B cell (primary cell): ENCODE data around the gene XCL2. TPM values are rescaled to one million over a fixed set of nuclear protein-coding genes. Genes with fewer than 3 reads are reported as not detected.
"Not testable (repeated sequence)": the region's sequence is repeated elsewhere in the genome, so short reads cannot be mapped to it uniquely, and the experiment has no call there.

Source experiments
- ATAC-seq: fragments of 200-7000 bp; cut with Tn5 transposase; one replicate; pipeline ENCODE4 v1.10.0; 2021; ENCODE audit warnings: low read depth, mild to moderate bottlenecking, moderate number of reproducible peaks, moderate library complexity
- CTCF ChIA-PET: fragments of 350-600 bp; sonication (Branson Sonifier 250); formaldehyde crosslinking; loops from one replicate; lab custom pipeline; 2021; ENCODE audit warnings: antibody characterized with exemption, inconsistent platforms; lab: Charles Lee
- POLR2A ChIA-PET: fragments of 350-600 bp; sonication (Branson Sonifier 250); formaldehyde crosslinking; loops from one replicate; lab custom pipeline; 2021; ENCODE audit warnings: antibody characterized with exemption; lab: Charles Lee
- DNase-seq: peaks from one replicate; pipeline ENCODE4 v3.0.0; 2013
- H2AFZ ChIP-seq: 2 replicates; pipeline ENCODE4 v1.6.1; 2012; ENCODE audit warnings: mild to moderate bottlenecking, low read depth, low read length; ENCODE audit not compliant: insufficient read depth, poor library complexity, severe bottlenecking
- H3K27ac ChIP-seq, 2 donors: 1 replicate in 1 of 2; 2 replicates in 1 of 2; pipeline ENCODE4 v1.5.1; 2012 to 2013; ENCODE audit warnings: low read length in 2 of 2, mild to moderate bottlenecking in 2 of 2, moderate library complexity in 1 of 2
- H3K27me3 ChIP-seq, 4 experiments: fragments of 200-600 bp in 1 of 4; sonication (generic) in 1 of 4; replicated peaks in 1 of 4; 1 replicate in 2 of 4; 2 replicates in 2 of 4; pipeline versions ENCODE4 v1.6.1 to v1.7.0; 2013 to 2016; ENCODE audit warnings: low read length in 3 of 4, mild to moderate bottlenecking in 2 of 4, mixed read lengths in 1 of 4, moderate library complexity in 1 of 4; ENCODE audit not compliant: insufficient read depth in 4 of 4, control insufficient read depth in 3 of 4; ENCODE audit errors: control extremely low read depth in 1 of 4
- H3K36me3 ChIP-seq, 2 experiments: replicated peaks in 1 of 2; 1 replicate in 1 of 2; 2 replicates in 1 of 2; pipeline versions ENCODE4 v1.6.1 to v1.7.1; 2013; ENCODE audit warnings: low read length in 1 of 2; ENCODE audit not compliant: insufficient read depth in 2 of 2, control insufficient read depth in 1 of 2; ENCODE audit errors: control extremely low read depth in 1 of 2, extremely low read depth in 1 of 2
- H3K4me1 ChIP-seq, 2 donors: fragments of 200-600 bp in 1 of 2; sonication (generic) in 1 of 2; 1 replicate in 1 of 2; 2 replicates in 1 of 2; pipeline versions ENCODE4 v1.5.1 to v1.6.1; 2013 to 2017; ENCODE audit warnings: low read length in 2 of 2; ENCODE audit not compliant: control insufficient read depth in 2 of 2, insufficient read depth in 2 of 2
- H3K4me2 ChIP-seq: replicated peaks from 2 replicates; pipeline ENCODE3; 2012; ENCODE audit warnings: mild to moderate bottlenecking, low read depth, low read length; ENCODE audit not compliant: poor library complexity, severe bottlenecking
- H3K4me3 ChIP-seq, 5 experiments: fragments of 200-600 bp in 1 of 5; sonication (generic) in 1 of 5; 1 replicate in 3 of 5; 2 replicates in 2 of 5; pipeline versions ENCODE4 v1.5.1 to v1.7.0; 2011 to 2016; ENCODE audit warnings: low read length in 4 of 5, mild to moderate bottlenecking in 4 of 5, low read depth in 2 of 5, control low read depth in 1 of 5, moderate library complexity in 1 of 5; ENCODE audit not compliant: insufficient read depth in 1 of 5; ENCODE audit errors: control extremely low read depth in 1 of 5, extremely low read depth in 1 of 5
- H3K79me2 ChIP-seq: fragments of 200-600 bp; sonication (generic); one replicate; pipeline ENCODE4 v1.6.0; 2016; ENCODE audit warnings: low read length; ENCODE audit not compliant: control insufficient read depth, insufficient read depth
- H3K9ac ChIP-seq: fragments of 200-600 bp; sonication (generic); 2 replicates; pipeline ENCODE4 v1.6.1; 2017; ENCODE audit warnings: mild to moderate bottlenecking, low read length, moderate library complexity
- H3K9me3 ChIP-seq, 3 donors: one replicate each; pipeline versions ENCODE4 v1.6.1 to v1.7.1; 2013; ENCODE audit warnings: low read length in 2 of 3; ENCODE audit not compliant: control insufficient read depth in 2 of 3, insufficient read depth in 1 of 3; ENCODE audit errors: control extremely low read depth in 1 of 3
- H4K20me1 ChIP-seq: 2 replicates; pipeline ENCODE4 v1.6.0; 2012; ENCODE audit warnings: mild to moderate bottlenecking, low read length; ENCODE audit not compliant: insufficient read depth, control insufficient read depth, poor library complexity, severe bottlenecking
- H3K27ac Mint-ChIP-seq: one replicate; pipeline ENCODE4 v1.8.0; 2021; ENCODE audit warnings: mixed read lengths
- H3K27me3 Mint-ChIP-seq: one replicate; pipeline ENCODE4 v1.8.0; 2021; ENCODE audit warnings: mixed read lengths
- H3K4me1 Mint-ChIP-seq: one replicate; pipeline ENCODE4 v1.8.0; 2021; ENCODE audit warnings: mixed read lengths
- H3K4me3 Mint-ChIP-seq: one replicate; pipeline ENCODE4 v1.8.0; 2021; ENCODE audit warnings: mixed read lengths
- H3K9me3 Mint-ChIP-seq: one replicate; pipeline ENCODE4 v1.8.0; 2022; ENCODE audit warnings: mixed read lengths; ENCODE audit not compliant: insufficient read depth
- EZH2 ChIP-seq: IDR thresholded peaks from 2 replicates; pipeline ENCODE4 v1.6.1; 2012; ENCODE audit warnings: borderline replicate concordance, low read depth, mild to moderate bottlenecking, moderate library complexity, low read length; ENCODE audit not compliant: insufficient read depth, poor library complexity, severe bottlenecking
- WGBS: methylation state at CpG from one replicate; pipeline ENCODE4 v1.1.5; 2013; ENCODE audit warnings: missing lambda C conversion rate; ENCODE audit not compliant: insufficient coverage; 5-methylcytosine and 5-hydroxymethylcytosine counted together
- intact Hi-C: fragments of 100-400 bp; cut with micrococcal nuclease; formaldehyde crosslinking; loops from one replicate; pipeline ENCODE4 v1.10.0; 2022
- polyA plus RNA-seq: library from polyadenylated mRNA; depleted of rRNA; stranded (reverse); fragments of >200 nt; gene quantifications from 2 replicates; pipeline ENCODE4 v1.2.3, GENCODE V29; 2012
- total RNA-seq, 2 donors: library from RNA; stranded (reverse); fragments of 120-200 nt in 1 of 2; gene quantifications; 1 replicate in 1 of 2; 2 replicates in 1 of 2; pipeline versions ENCODE4 v1.2.3 to v1.2.4, GENCODE V29; 2013 to 2022
- TF ChIP-seq, protein P1 (sequence below): fragments of 200-600 bp; IDR thresholded peaks from one replicate; pipeline ENCODE4 v1.8.0; 2022; ENCODE audit warnings: antibody characterized with exemption, mild to moderate bottlenecking

The XCL2 gene
- total and polyA plus RNA-seq, 2 donors (not counting 1 experiment from before 2014, with no cell fraction given): 1.5 TPM; not detected in 1

DNA sequence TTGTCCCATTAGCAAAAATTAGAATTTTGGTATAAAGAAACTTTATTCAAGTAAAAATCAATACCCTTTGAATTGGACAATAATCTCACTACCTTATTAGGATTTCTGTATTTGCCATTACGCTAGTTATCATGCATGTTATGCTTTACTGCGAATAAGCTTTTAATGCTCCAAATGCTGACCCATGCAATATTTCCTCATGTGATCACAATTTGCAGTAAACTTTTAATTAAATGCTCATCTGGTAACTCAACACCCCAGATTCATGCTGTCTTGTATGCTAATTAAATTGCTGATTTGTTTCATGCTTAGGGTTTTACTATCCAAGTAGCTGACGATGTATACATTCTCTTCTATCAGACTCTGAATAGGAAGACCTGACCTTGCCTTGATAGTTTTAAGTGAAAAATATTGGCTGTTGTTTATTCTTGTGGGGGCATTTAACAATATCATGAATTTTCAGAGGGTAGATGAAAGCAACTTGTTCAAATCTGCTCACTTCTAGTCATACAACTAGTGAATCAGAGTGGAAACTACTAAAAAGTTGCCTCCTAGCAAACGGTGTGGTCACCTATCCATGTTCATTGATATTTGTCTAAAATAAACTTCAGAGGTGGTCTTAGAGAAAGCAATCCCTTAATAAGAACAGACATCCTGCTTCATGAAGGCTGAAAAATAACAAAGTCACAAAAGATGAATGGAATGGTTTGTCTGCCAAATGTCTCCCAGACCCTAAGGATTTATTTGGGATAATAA is 38.2 kb upstream of the XCL2 start:
- WGBS: no CpG with 5 or more reads among the region's 4 CpGs
- intact Hi-C loops: no loop called here
- H3K27me3 Mint-ChIP-seq: peaks cover 4% of the 10 kb centered on the region
- H3K27ac ChIP-seq: no peak overlapping the region
- no peak overlapping the region for H3K4me2 ChIP-seq
- no peaks in the 10 kb centered on the region for H4K20me1 ChIP-seq
- no peak overlapping the region for H2AFZ ChIP-seq
- H3K9me3 Mint-ChIP-seq: no peaks in the 10 kb centered on the region
- no peak overlapping the region for H3K27ac Mint-ChIP-seq
- no peak overlapping the region for H3K4me3 ChIP-seq
- no peak overlapping the region for H3K4me3 Mint-ChIP-seq
- H3K4me1 ChIP-seq: no peaks in the 10 kb centered on the region
- H3K9ac ChIP-seq: no peak overlapping the region
- ChIA-PET POLR2A (no interaction called here), CTCF (no interaction called here)
- no peaks in the 10 kb centered on the region for H3K27me3 ChIP-seq
- no peak for ATAC-seq
- H3K36me3 ChIP-seq: no peaks in the 10 kb centered on the region
- TF ChIP-seq EZH2: no peak
- TF ChIP-seq, protein P1, sequence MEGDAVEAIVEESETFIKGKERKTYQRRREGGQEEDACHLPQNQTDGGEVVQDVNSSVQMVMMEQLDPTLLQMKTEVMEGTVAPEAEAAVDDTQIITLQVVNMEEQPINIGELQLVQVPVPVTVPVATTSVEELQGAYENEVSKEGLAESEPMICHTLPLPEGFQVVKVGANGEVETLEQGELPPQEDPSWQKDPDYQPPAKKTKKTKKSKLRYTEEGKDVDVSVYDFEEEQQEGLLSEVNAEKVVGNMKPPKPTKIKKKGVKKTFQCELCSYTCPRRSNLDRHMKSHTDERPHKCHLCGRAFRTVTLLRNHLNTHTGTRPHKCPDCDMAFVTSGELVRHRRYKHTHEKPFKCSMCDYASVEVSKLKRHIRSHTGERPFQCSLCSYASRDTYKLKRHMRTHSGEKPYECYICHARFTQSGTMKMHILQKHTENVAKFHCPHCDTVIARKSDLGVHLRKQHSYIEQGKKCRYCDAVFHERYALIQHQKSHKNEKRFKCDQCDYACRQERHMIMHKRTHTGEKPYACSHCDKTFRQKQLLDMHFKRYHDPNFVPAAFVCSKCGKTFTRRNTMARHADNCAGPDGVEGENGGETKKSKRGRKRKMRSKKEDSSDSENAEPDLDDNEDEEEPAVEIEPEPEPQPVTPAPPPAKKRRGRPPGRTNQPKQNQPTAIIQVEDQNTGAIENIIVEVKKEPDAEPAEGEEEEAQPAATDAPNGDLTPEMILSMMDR: no peak
- DNase-seq: no peak
- H3K79me2 ChIP-seq: no peaks in the 10 kb centered on the region
- no peaks in the 10 kb centered on the region for H3K9me3 ChIP-seq
- no peaks in the 10 kb centered on the region for H3K4me1 Mint-ChIP-seq

DNA sequence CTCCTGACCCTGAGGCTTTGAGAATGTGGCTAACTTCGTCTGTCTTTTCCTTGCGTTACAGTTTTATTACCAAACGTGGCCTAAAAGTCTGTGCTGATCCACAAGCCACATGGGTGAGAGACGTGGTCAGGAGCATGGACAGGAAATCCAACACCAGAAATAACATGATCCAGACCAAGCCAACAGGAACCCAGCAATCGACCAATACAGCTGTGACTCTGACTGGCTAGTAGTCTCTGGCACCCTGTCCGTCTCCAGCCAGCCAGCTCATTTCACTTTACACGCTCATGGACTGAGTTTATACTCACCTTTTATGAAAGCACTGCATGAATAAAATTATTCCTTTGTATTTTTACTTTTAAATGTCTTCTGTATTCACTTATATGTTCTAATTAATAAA is 37.2 kb upstream of the XCL2 start:
- WGBS: 67% methylated on average over 2 of the region's 7 CpGs

DNA sequence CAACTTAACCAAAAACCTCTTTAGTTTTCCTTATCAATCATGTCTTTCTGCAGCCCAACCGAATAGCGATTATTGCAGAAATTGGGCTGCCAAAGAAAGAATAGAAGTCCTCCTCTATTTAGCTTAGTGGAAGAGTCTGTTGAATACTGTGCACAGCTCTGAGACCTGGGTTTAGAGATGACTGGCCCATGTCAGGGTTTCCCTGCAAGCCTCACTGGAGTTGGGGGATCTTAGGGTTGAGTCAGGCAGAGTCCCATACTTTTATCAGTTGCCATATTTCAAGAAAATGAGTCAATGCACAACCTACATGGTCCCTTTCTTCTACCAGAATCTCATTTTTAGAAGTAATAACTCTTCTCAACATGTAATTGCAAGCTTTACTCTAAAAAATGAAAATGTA is 36.5 kb upstream of the XCL2 start:
- H3K4me1 ChIP-seq, H3K9me3 ChIP-seq, H3K27ac Mint-ChIP-seq, H3K9ac ChIP-seq, H3K4me3 Mint-ChIP-seq, H3K36me3 ChIP-seq, H3K9me3 Mint-ChIP-seq, CTCF ChIA-PET, H3K4me2 ChIP-seq, H3K4me1 Mint-ChIP-seq, H2AFZ ChIP-seq, ATAC-seq, H3K79me2 ChIP-seq, H3K27me3 ChIP-seq, H3K4me3 ChIP-seq, DNase-seq, POLR2A ChIA-PET, H3K27me3 Mint-ChIP-seq, H4K20me1 ChIP-seq, intact Hi-C loops, H3K27ac ChIP-seq: not testable (repeated sequence)
- WGBS: no CpG with 5 or more reads among the region's 2 CpGs

More for the DNA sequence above, 37.2 kb upstream of the XCL2 start:
- H2AFZ ChIP-seq, CTCF ChIA-PET, H3K27ac ChIP-seq, DNase-seq, H3K9me3 Mint-ChIP-seq, H3K4me3 ChIP-seq, H3K79me2 ChIP-seq, H3K4me1 ChIP-seq, ATAC-seq, H3K4me2 ChIP-seq, H3K4me1 Mint-ChIP-seq, H3K36me3 ChIP-seq, H3K9me3 ChIP-seq, POLR2A ChIA-PET, H4K20me1 ChIP-seq, H3K9ac ChIP-seq, intact Hi-C loops, H3K27me3 Mint-ChIP-seq, H3K27ac Mint-ChIP-seq, H3K27me3 ChIP-seq, H3K4me3 Mint-ChIP-seq: not testable (repeated sequence)
